Uterus (tissue), 4 donors: ENCODE results near the gene DENND1A. TPM values are rescaled to one million over a fixed set of nuclear protein-coding genes. Genes with fewer than 3 reads are reported as not detected.

Experiments
- DNase-seq, 2 donors: peaks; one replicate each; pipeline ENCODE4 v3.0.0-alpha.2; 2019 to 2020
- H3K27ac ChIP-seq, 2 donors: fragments of 200-600 bp; sonication (generic); 1 replicate in 1 of 2; 2 replicates in 1 of 2; pipeline ENCODE4 v1.5.1; 2016 to 2018
- H3K27me3 ChIP-seq, 2 donors: fragments of 200-600 bp; sonication (generic); one replicate each; pipeline ENCODE4 v1.5.1; 2018 to 2019; ENCODE audit warnings: control low read depth in 1 of 2
- H3K36me3 ChIP-seq, 2 donors: fragments of 200-600 bp; sonication (generic); one replicate each; pipeline ENCODE4 v1.5.1; 2019; ENCODE audit warnings: control low read depth in 1 of 2
- H3K4me1 ChIP-seq, 2 donors: fragments of 200-600 bp; sonication (generic); one replicate each; pipeline ENCODE4 v1.5.1; 2018 to 2019; ENCODE audit warnings: control low read depth in 1 of 2
- H3K4me3 ChIP-seq, 2 donors: fragments of 200-600 bp; sonication (generic); 1 replicate in 1 of 2; 2 replicates in 1 of 2; pipeline ENCODE4 v1.5.1; 2018 to 2019; ENCODE audit warnings: mild to moderate bottlenecking in 1 of 2
- H3K9me3 ChIP-seq, 2 donors: fragments of 200-600 bp; sonication (generic); one replicate each; pipeline ENCODE4 v1.5.1; 2019; ENCODE audit warnings: control low read depth in 1 of 2
- POLR2A ChIP-seq, 2 donors: fragments of 450-650 bp; IDR thresholded peaks; one replicate each; pipeline ENCODE4 v1.6.1; 2016; ENCODE audit warnings: antibody characterized with exemption in 2 of 2, mild to moderate bottlenecking in 1 of 2, moderate library complexity in 1 of 2
- intact Hi-C: fragments of 100-400 bp; cut with DNase I; formaldehyde crosslinking; loops from one replicate; pipeline ENCODE4 v1.15.1; 2023; ENCODE audit warnings: low total_unique reads
- total RNA-seq, 4 donors: library from RNA; depleted of rRNA in 3 of 4; stranded (reverse); fragments of >200 nt in 3 of 4; gene quantifications; one replicate each; pipeline versions ENCODE4 v1.1.0 to v1.2.4, GENCODE V29; 2014 to 2023
- TF ChIP-seq, protein P1 (sequence below), 4 experiments: fragments of 200-600 bp in 2 of 4; fragments of 450-650 bp in 2 of 4; sonication (generic) in 2 of 4; IDR thresholded peaks; one replicate each; pipeline ENCODE4 v1.5.1; 2016 to 2019; ENCODE audit warnings: antibody characterized with exemption in 4 of 4, mild to moderate bottlenecking in 2 of 4, moderate library complexity in 1 of 4
- donor health status: DM: yes; HTN: yes; CAD: no.

The DENND1A gene
- total RNA-seq, 4 donors from 2014 or later = 10.8 to 34.5 (median 22.6) TPM

DNA sequence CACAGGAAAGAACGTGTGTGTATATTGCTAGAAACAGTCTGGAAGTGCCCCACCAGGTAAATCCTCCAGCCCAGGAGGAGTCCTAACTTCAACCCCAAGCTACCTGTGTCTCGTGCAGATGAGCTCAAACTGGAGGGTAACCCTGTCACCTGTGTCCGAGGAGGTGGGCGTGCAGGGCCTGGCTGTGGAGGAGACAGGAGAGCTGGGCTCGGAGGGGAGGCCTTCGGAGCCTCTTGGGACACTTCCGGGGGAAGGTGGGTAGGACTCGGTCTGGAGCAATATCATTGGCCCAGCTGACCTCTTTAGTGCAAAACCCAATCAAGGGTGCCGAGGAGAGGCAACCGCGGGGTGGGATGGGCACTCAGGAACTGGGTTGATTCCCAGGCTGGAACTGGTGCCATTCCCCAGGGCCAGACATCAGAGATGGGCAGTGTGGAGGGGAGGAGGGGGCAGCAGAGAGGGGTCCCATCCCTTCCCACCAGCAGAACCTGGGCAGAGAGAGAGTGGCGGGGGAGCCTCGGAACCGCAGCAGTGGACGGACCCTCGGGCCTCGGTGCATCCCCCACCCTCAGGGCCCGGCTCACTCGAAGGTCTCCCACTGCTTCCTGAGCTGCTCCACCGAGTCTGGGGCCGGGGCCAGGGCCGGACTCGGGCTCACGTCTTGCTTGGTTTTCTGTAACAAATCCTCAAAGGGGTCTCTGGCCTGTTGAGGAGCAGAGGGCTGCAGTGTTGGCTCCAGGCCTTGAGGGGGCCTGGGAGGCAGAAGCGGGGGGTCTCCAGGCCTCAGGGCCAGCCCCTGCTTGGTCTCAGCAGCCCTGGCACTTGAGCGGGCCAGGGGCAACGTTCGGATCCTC, 548.8 kb downstream of the DENND1A start:
- intact Hi-C loops = no loop called here
- H3K9me3 ChIP-seq = no peaks in the 10 kb centered on the region

DNA sequence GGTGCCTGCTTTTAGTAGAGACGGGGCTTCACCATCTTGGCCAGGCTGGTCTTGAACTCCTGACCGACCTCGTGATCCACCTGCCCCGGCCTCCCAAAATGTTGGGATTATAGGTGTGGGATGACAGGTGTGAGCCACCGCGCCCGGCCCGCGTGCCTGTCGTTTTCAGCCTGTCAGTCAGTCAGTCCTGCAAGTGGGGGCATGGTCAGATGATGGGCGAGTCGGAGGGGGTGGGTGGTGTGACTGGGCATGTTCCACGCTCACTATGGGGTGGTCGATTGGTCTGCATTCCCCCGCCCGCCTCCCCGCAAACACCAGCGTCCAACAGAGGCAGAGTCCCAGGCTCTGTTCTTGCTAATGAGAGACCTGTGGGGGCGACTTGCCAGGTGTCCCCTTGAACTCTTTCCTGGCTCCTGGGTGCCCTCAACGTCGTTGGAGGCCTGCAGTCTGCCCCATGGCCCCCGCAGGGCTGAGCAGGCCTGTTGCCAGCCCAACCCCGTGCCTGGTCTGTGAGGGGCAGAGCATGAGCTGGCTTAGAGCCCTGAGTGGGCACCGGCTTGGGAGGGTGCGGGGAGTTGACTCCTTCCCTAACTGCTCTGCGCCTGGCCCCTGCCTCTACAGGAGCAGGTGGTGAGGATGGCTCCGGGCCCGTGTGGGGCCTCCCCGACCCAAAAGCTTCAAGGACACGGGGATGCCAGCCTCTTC, 550.8 kb downstream of the DENND1A start:
- no peaks in the 10 kb centered on the region for H3K9me3 ChIP-seq
- H3K27ac ChIP-seq = no peak overlapping the region
- peaks cover 0 to 4% of the 10 kb centered on the region in 2 donors for H3K4me1 ChIP-seq
- intact Hi-C loops = no loop called here
- H3K27me3 ChIP-seq = no peaks in the 10 kb centered on the region
- no peaks in the 10 kb centered on the region for H3K36me3 ChIP-seq
- H3K4me3 ChIP-seq = no peak overlapping the region
- no peak for DNase-seq
- no peak for TF ChIP-seq POLR2A (IDR thresholded peaks at IDR 0.05)
- TF ChIP-seq, protein P1, sequence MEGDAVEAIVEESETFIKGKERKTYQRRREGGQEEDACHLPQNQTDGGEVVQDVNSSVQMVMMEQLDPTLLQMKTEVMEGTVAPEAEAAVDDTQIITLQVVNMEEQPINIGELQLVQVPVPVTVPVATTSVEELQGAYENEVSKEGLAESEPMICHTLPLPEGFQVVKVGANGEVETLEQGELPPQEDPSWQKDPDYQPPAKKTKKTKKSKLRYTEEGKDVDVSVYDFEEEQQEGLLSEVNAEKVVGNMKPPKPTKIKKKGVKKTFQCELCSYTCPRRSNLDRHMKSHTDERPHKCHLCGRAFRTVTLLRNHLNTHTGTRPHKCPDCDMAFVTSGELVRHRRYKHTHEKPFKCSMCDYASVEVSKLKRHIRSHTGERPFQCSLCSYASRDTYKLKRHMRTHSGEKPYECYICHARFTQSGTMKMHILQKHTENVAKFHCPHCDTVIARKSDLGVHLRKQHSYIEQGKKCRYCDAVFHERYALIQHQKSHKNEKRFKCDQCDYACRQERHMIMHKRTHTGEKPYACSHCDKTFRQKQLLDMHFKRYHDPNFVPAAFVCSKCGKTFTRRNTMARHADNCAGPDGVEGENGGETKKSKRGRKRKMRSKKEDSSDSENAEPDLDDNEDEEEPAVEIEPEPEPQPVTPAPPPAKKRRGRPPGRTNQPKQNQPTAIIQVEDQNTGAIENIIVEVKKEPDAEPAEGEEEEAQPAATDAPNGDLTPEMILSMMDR (IDR thresholded peaks at IDR 0.05) = no peak

More for the DNA sequence above, 548.8 kb downstream of the DENND1A start:
- H3K27me3 ChIP-seq = no peaks in the 10 kb centered on the region
- no peak overlapping the region for H3K27ac ChIP-seq
- H3K4me1 ChIP-seq = peaks cover 0 to 4% of the 10 kb centered on the region in 2 donors
- no peak for DNase-seq
- H3K4me3 ChIP-seq = no peak overlapping the region
- H3K36me3 ChIP-seq = no peaks in the 10 kb centered on the region
- TF ChIP-seq, protein P1 (IDR thresholded peaks at IDR 0.05) = no peak
- no peak for TF ChIP-seq POLR2A (IDR thresholded peaks at IDR 0.05)

DNA sequence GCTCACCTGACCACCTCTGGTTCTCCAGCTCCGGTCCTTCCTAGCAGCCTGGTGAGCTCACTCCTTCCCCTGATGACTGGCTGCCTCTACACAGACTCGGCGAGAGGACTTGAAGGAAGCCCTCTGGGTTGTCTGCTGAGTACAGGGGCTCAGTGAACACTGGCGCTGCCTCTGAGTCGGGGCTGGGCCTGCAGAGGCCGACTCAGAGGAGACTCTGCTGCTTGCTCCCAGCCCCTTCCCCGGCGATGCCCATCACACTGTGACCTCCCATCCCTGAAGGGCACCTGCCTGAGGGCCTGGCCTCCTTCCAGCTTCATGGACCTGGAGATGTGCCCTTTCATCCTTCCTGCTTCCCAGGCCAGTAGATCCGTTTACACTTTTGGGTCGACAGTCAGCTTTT, 551.9 kb downstream of the DENND1A start:
- H3K4me3 ChIP-seq = no peak overlapping the region
- no peaks in the 10 kb centered on the region for H3K9me3 ChIP-seq
- TF ChIP-seq, protein P1 (IDR thresholded peaks at IDR 0.05) = no peak
- TF ChIP-seq POLR2A (IDR thresholded peaks at IDR 0.05) = no peak
- H3K27me3 ChIP-seq = no peaks in the 10 kb centered on the region
- no peaks in the 10 kb centered on the region for H3K36me3 ChIP-seq
- peak overlapping the region in 1 of 2 donors; percentile 86 for H3K27ac ChIP-seq
- intact Hi-C loops = no loop called here
- no peak for DNase-seq
- peaks cover 0 to 10% of the 10 kb centered on the region in 2 donors for H3K4me1 ChIP-seq

DNA sequence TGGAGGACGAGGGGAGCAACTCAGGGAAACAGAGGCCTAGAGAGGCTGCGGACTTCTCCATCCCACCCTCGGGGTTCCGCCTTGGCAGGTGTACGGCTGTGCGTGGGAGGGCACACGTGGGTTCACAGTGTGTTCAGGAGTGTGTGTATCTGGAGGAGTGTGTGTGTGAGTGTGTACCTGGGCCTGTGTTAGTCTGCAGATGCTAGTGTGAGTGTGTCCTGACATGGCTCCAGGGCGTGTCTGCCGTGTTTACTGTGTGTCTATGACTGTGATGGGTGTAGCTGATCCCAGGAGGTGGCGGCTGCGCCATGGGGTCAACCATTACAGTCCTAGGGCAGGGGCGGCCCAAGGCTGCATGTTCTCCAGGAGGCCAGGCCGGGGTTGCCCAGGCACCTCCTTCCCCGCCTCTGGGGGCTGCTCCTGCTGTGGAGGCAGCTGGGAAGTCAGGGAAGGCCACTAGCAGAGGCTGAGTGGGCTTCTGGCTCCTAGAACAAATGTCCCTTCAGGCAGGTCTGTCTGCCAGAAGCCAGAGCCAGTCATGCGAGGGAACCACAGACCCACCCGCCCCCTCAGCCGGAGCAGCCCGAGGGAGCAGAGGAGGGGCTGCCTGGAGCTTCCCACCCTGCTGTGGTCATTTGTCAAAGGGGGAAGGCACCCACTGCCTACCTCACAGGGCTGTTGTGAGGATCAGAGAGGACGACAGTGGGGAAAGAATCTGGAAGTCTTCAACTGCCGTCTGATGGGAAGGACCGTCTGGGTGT, 552.5 kb downstream of the DENND1A start:
- Histone ChIP-seq H3K27ac (peak overlapping the region in 1 of 2 donors; percentile 86), H3K36me3 (no peaks in the 10 kb centered on the region), H3K4me1 (peaks cover 0 to 10% of the 10 kb centered on the region in 2 donors), H3K4me3 (no peak overlapping the region), H3K9me3 (no peaks in the 10 kb centered on the region), H3K27me3 (no peaks in the 10 kb centered on the region)
- TF ChIP-seq, protein P1 (IDR thresholded peaks at IDR 0.05) = no peak
- TF ChIP-seq POLR2A (IDR thresholded peaks at IDR 0.05) = no peak
- intact Hi-C loops = no loop called here
- no peak for DNase-seq
